Effector memory CD4-positive, alpha-beta T cell (primary cell): ENCODE results near the gene LHX2.

Experiments used
- DNase-seq, 3 donors: peaks; one replicate each; pipeline ENCODE4 v3.0.0-alpha.2; 2020
- H3K27ac ChIP-seq: 2 replicates; pipeline ENCODE4 v1.7.0; 2013; ENCODE audit warnings: mild to moderate bottlenecking, low read length, moderate library complexity; ENCODE audit not compliant: insufficient read depth, poor library complexity, severe bottlenecking
- H3K27me3 ChIP-seq: replicated peaks from 2 replicates; pipeline ENCODE4 v1.7.0; 2013; ENCODE audit warnings: mild to moderate bottlenecking, low read length; ENCODE audit not compliant: insufficient read depth, control insufficient read depth, poor library complexity, severe bottlenecking
- H3K36me3 ChIP-seq: 2 replicates; pipeline ENCODE4 v1.7.0; 2013; ENCODE audit warnings: mild to moderate bottlenecking, low read length, moderate library complexity; ENCODE audit not compliant: control insufficient read depth, insufficient read depth
- H3K4me1 ChIP-seq: 2 replicates; pipeline ENCODE4 v1.7.0; 2013; ENCODE audit warnings: low read length, mild to moderate bottlenecking; ENCODE audit not compliant: control insufficient read depth, insufficient read depth, poor library complexity, severe bottlenecking
- H3K4me3 ChIP-seq: 2 replicates; pipeline ENCODE4 v1.7.0; 2013; ENCODE audit warnings: low read length, low read depth, mild to moderate bottlenecking; ENCODE audit not compliant: insufficient read depth, poor library complexity, severe bottlenecking
- H3K9me3 ChIP-seq: 2 replicates; pipeline ENCODE4 v1.7.0; 2013; ENCODE audit warnings: mild to moderate bottlenecking, low read length, moderate library complexity; ENCODE audit not compliant: control insufficient read depth

The LHX2 gene

GRCh38 chr9:124082622-124083021 lies 71.1 kb downstream of the LHX2 start:
- no peak overlapping the region for H3K4me3 ChIP-seq
- no peaks in the 10 kb centered on the region for H3K27me3 ChIP-seq
- DNase-seq: no peak
- H3K36me3 ChIP-seq: no peaks in the 10 kb centered on the region
- H3K27ac ChIP-seq: no peak overlapping the region
- no peaks in the 10 kb centered on the region for H3K4me1 ChIP-seq
- no peaks in the 10 kb centered on the region for H3K9me3 ChIP-seq
